SK-N-SH (cell line): ENCODE data around the gene STIP1. TPM values are rescaled to one million over a fixed set of nuclear protein-coding genes. Genes with fewer than 3 reads are reported as not detected.

Experiments
- CTCF ChIA-PET: fragments of 300-600, 350-600 bp; formaldehyde crosslinking; extraction: SDS; loops from one replicate; lab custom pipeline; 2021; lab: Yijun Ruan, JAX
- POLR2A ChIA-PET: fragments of 350-600 bp; sonication (Branson Sonifier 250); formaldehyde crosslinking; extraction: SDS; loops from one replicate; lab custom pipeline; 2020; ENCODE audit warnings: antibody characterized with exemption, inconsistent platforms; lab: Yijun Ruan, JAX
- DNase-seq: peaks from one replicate; pipeline ENCODE4 v3.0.0; 2012
- H2AFZ ChIP-seq: fragments of 200-600 bp; sonication (generic); 2 replicates; pipeline ENCODE4 v1.8.1; 2016; ENCODE audit warnings: antibody characterized with exemption, mild to moderate bottlenecking, low read depth
- H3F3A ChIP-seq: fragments of 200-600 bp; sonication (generic); replicated peaks from 2 replicates; pipeline ENCODE3; 2016; ENCODE audit warnings: antibody characterized with exemption, mild to moderate bottlenecking; ENCODE audit not compliant: insufficient read depth
- H3K27ac ChIP-seq, 2 experiments: fragments of 200-500 bp in 1 of 2; fragments of 200-600 bp in 1 of 2; sonication (Bioruptor generic) in 1 of 2; sonication (generic), shearing (Covaris generic) in 1 of 2; 2 replicates each; pipeline versions ENCODE4 v1.5.1 to v1.6.1; 2014 to 2016; ENCODE audit warnings: low read depth in 2 of 2, inconsistent platforms in 1 of 2, low read length in 1 of 2, mild to moderate bottlenecking in 1 of 2, mixed read lengths in 1 of 2
- H3K27me3 ChIP-seq: fragments of 200-600 bp; sonication (generic), shearing (Covaris generic); 2 replicates; pipeline ENCODE4 v1.6.1; 2016; ENCODE audit warnings: mixed run types; ENCODE audit not compliant: insufficient read depth
- H3K36me3 ChIP-seq, 2 experiments: fragments of 200-500 bp in 1 of 2; fragments of 200-600 bp in 1 of 2; sonication (Bioruptor generic) in 1 of 2; sonication (generic) in 1 of 2; replicated peaks in 1 of 2; 2 replicates each; pipeline versions ENCODE3 to v1.5.1; 2014 to 2016; ENCODE audit warnings: low read length in 1 of 2, mild to moderate bottlenecking in 1 of 2; ENCODE audit not compliant: insufficient read depth in 2 of 2, control insufficient read depth in 1 of 2
- H3K4me1 ChIP-seq, 2 experiments: fragments of 200-500 bp in 1 of 2; fragments of 200-600 bp in 1 of 2; sonication (Bioruptor generic) in 1 of 2; sonication (generic), shearing (Covaris generic) in 1 of 2; 2 replicates each; pipeline versions ENCODE4 v1.5.1 to v1.6.1; 2014 to 2016; ENCODE audit warnings: low read depth in 1 of 2, low read length in 1 of 2, mixed run types in 1 of 2; ENCODE audit not compliant: insufficient read depth in 2 of 2, control insufficient read depth in 1 of 2
- H3K4me2 ChIP-seq: fragments of 200-600 bp; sonication (generic), shearing (Covaris generic); 2 replicates; pipeline ENCODE4 v1.6.1; 2017; ENCODE audit warnings: mixed run types
- H3K4me3 ChIP-seq, 2 experiments: fragments of 200-500 bp in 1 of 2; fragments of 200-600 bp in 1 of 2; sonication (Bioruptor generic) in 1 of 2; sonication (generic), shearing (Covaris generic) in 1 of 2; 2 replicates each; pipeline versions ENCODE4 v1.5.1 to v1.8.1; 2014 to 2016; ENCODE audit warnings: low read depth in 2 of 2, inconsistent platforms in 1 of 2, low read length in 1 of 2, mild to moderate bottlenecking in 1 of 2, mixed read lengths in 1 of 2, moderate library complexity in 1 of 2
- H3K79me2 ChIP-seq: fragments of 200-600 bp; sonication (generic); 2 replicates; pipeline ENCODE4 v1.8.1; 2017; ENCODE audit warnings: mild to moderate bottlenecking; ENCODE audit not compliant: insufficient read depth
- H3K9ac ChIP-seq: fragments of 200-600 bp; sonication (generic); 2 replicates; pipeline ENCODE4 v1.6.1; 2017; ENCODE audit warnings: mixed run types
- H3K9me2 ChIP-seq: fragments of 200-600 bp; sonication (generic); 2 replicates; pipeline ENCODE4 v1.6.1; 2017; ENCODE audit warnings: mixed run types
- H3K9me3 ChIP-seq: fragments of 200-600 bp; sonication (generic); 2 replicates; pipeline ENCODE4 v1.6.1; 2017; ENCODE audit warnings: mixed run types, mild to moderate bottlenecking, moderate library complexity
- H4K20me1 ChIP-seq: fragments of 200-600 bp; sonication (generic); 2 replicates; pipeline ENCODE4 v1.6.1; 2017; ENCODE audit warnings: mild to moderate bottlenecking, mixed run types; ENCODE audit not compliant: insufficient read depth
- CTCF ChIP-seq: fragments of 200-600 bp; sonication (generic); IDR thresholded peaks from 2 replicates; pipeline ENCODE4 v1.6.1; 2017; ENCODE audit warnings: antibody characterized with exemption, mild to moderate bottlenecking, moderate library complexity
- EZH2phosphoT487 ChIP-seq: fragments of 200-600 bp; sonication (generic); IDR thresholded peaks from 2 replicates; pipeline ENCODE4 v1.6.1; 2017; ENCODE audit warnings: low read depth, mixed run types, mild to moderate bottlenecking, antibody characterized with exemption, moderate library complexity, borderline replicate concordance
- FOSL2 ChIP-seq: IDR thresholded peaks from 2 replicates; pipeline ENCODE4 v1.4.0; 2012; ENCODE audit warnings: low read depth, mild to moderate bottlenecking, moderate library complexity, borderline replicate concordance
- FOXM1 ChIP-seq: IDR thresholded peaks from 2 replicates; pipeline ENCODE4 v1.4.0; 2012; ENCODE audit warnings: low read depth, mild to moderate bottlenecking
- JUND ChIP-seq: IDR thresholded peaks from 2 replicates; pipeline ENCODE4 v1.4.0; 2012
- MXI1 ChIP-seq: IDR thresholded peaks from 2 replicates; pipeline ENCODE4 v1.6.1; 2012; ENCODE audit warnings: mild to moderate bottlenecking, low read depth, low read length, improper control_type of control experiment
- NFIC ChIP-seq: IDR thresholded peaks from 2 replicates; pipeline ENCODE4 v1.4.0; 2012; ENCODE audit warnings: borderline replicate concordance
- NRF1 ChIP-seq: IDR thresholded peaks from 2 replicates; pipeline ENCODE4 v1.6.1; 2012; ENCODE audit warnings: low read depth, mild to moderate bottlenecking, low read length
- PBX3 ChIP-seq: IDR thresholded peaks from 2 replicates; pipeline ENCODE4; 2012
- RAD21 ChIP-seq: IDR thresholded peaks from 2 replicates; pipeline ENCODE4 v1.6.1; 2012; ENCODE audit warnings: mild to moderate bottlenecking, low read length
- SIN3A ChIP-seq: IDR thresholded peaks from 2 replicates; pipeline ENCODE4 v1.6.1; 2012; ENCODE audit warnings: low read depth, mild to moderate bottlenecking, low read length, moderate library complexity, borderline replicate concordance
- SMC3 ChIP-seq: IDR thresholded peaks from 2 replicates; pipeline ENCODE4 v1.6.1; 2012; ENCODE audit warnings: low read depth, low read length, improper control_type of control experiment
- TCF12 ChIP-seq: IDR thresholded peaks from 2 replicates; pipeline ENCODE4 v1.4.0; 2012
- YY1 ChIP-seq: IDR thresholded peaks from 2 replicates; pipeline ENCODE4 v1.4.0; 2012; ENCODE audit warnings: low read depth, mild to moderate bottlenecking
- WGBS: methylation state at CpG from one replicate; pipeline ENCODE4 v1.1.6; 2017; ENCODE audit warnings: low lambda C conversion rate; 5-methylcytosine and 5-hydroxymethylcytosine counted together
- polyA plus RNA-seq, 3 experiments: library from polyadenylated mRNA; depleted of rRNA; stranded (reverse); fragments of >200 nt; gene quantifications; 2 replicates each; pipeline ENCODE4 v1.2.3, GENCODE V29; 2012

STIP1 gene
- polyA plus RNA-seq, 1 of the 3 experiments (the other 2 are of a cell fraction): 163 TPM

GRCh38 chr11:64153812-64154211 lies 32.2 kb upstream of the STIP1 start:
- Histone ChIP-seq H3K4me3 (no peak overlapping the region), H4K20me1 (no peaks in the 10 kb centered on the region), H3K27ac (no peak overlapping the region), H3K4me2 (no peak overlapping the region), H3K9ac (no peak overlapping the region), H3F3A (no peaks in the 10 kb centered on the region), H3K9me3 (no peaks in the 10 kb centered on the region), H3K27me3 (no peaks in the 10 kb centered on the region), H3K9me2 (no peaks in the 10 kb centered on the region), H3K79me2 (peaks cover 3% of the 10 kb centered on the region; the same call in 1 of the 2 replicates), H2AFZ (no peak overlapping the region), H3K36me3 (no peaks in the 10 kb centered on the region), H3K4me1 (peaks cover 0 to 53% of the 10 kb centered on the region in 2 experiments; a peak in 2 of 4 replicates)
- WGBS: 51% methylated on average over 7 of the region's 8 CpGs
- TF ChIP-seq PBX3 (no peak), FOSL2 (no peak), TCF12 (no peak), SIN3A (no peak), NRF1 (no peak), JUND (no peak), FOXM1 (no peak), YY1 (no peak)
- CTCF ChIA-PET: interaction anchor here (0.6 to 14.5 kb wide), 20 partner anchors 10 to 317 kb away, joined by 3 to 207 read pairs (median 4); partner anchors contain the start of genes FLRT1 and MACROD1
- POLR2A ChIA-PET: no interaction called here
- no peak for DNase-seq

- peaks cover 0 to 27% of the 10 kb centered on the region in 2 experiments; a peak in 1 of 4 replicates for H3K4me1 ChIP-seq
- POLR2A ChIA-PET: no interaction called here
- peak overlapping the region in 1 of 2 experiments; percentile 41; a peak in 1 of 4 replicates for H3K27ac ChIP-seq
- CTCF ChIA-PET: interaction anchor here (0.7 to 1.2 kb wide), 3 partner anchors 8 to 319 kb away, joined by 3 read pairs; no protein-coding TSS in a partner anchor
- no peak overlapping the region for H3K9ac ChIP-seq
- TF ChIP-seq RAD21 (peak; percentile 14; the same call in 1 of the 2 replicates), NFIC (no peak), CTCF (no peak), EZH2phosphoT487 (no peak), MXI1 (peak; percentile 79), SMC3 (no peak)
- H3K27me3 ChIP-seq: no peaks in the 10 kb centered on the region
- H3K4me3 ChIP-seq: no peak overlapping the region
- no peaks in the 10 kb centered on the region for H3K9me2 ChIP-seq
- H3K9me3 ChIP-seq: no peaks in the 10 kb centered on the region
- no peaks in the 10 kb centered on the region for H3K36me3 ChIP-seq
- no peaks in the 10 kb centered on the region for H4K20me1 ChIP-seq
- no peaks in the 10 kb centered on the region for H3K79me2 ChIP-seq
- no peak for DNase-seq
- no peak overlapping the region for H3K4me2 ChIP-seq
- H3F3A ChIP-seq: no peaks in the 10 kb centered on the region
- H2AFZ ChIP-seq: no peak overlapping the region
- 100% methylated on average over 8 of the region's 14 CpGs for WGBS
Observed at GRCh38 chr11:64156235-64157011, 29.5 kb upstream of the STIP1 start.
